ENCODE results near the gene STAC3.
"Not testable (repeated sequence)": the region's sequence is repeated elsewhere in the genome, so short reads cannot be mapped to it uniquely, and the experiment has no call there.

The STAC3 gene

GRCh38 chr12:57250956-57251355, at the start of gene STAC3:
TSS of gene STAC3 (minus strand) at chr12:57251187. CDS start at chr12:57249636, 1,551 bp downstream.
- H3K4me3 ChIP-seq, result no peak within 1 kb of the TSS
- TF ChIP-seq EZH2 (IDR thresholded peaks at IDR 0.05) (no peak), POLR2AphosphoS5 (IDR thresholded peaks at IDR 0.05; ENCODE audit: borderline replicate concordance, low read depth, low read length) (no peak), FOXP2 (optimal IDR thresholded peaks at IDR 0.05; ENCODE audit: control extremely low read depth, extremely low read length, insufficient read depth) (no peak)
- peaks cover 10% of the 10 kb centered on the region; the same call in 1 of the 2 replicates for H3K36me3 ChIP-seq (ENCODE audit: insufficient read depth, low read length)
- H3K27ac ChIP-seq, result no peak within 1 kb of the TSS
- no peak within 1 kb of the TSS for H3K9ac ChIP-seq (ENCODE audit: insufficient read length)
- no peak for DNase-seq (ENCODE audit: low read depth, low spot score)
- H3K9me3 ChIP-seq (ENCODE audit: low read depth, low read length), result no peaks in the 10 kb centered on the region

DNA sequence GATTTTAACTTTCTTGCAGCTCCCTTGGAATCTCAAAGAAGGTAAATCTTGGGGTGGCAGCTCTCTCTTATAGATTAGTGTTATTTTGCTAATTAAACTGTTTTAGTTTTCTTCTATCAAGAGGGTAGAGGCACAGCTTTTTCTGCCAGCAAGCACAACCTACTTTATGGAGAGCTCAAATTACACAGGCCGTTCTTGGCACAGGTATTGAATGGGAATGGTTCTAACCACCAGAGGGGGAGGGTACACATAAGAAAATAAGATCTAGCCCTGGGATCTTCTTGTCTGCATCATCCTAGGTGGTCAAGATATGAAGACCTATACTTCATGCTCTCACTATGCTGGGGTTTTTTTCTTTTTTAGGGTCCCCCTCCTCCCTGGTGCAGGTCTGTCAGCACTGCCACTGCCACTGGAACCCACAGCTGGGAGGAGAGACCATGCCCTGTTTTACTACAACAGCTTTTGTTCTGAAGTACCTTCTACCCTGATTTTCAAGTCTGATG, 48.6 kb upstream of the STAC3 start:
- Histone ChIP-seq H3K27ac (no peak overlapping the region), H3K9me3 (ENCODE audit: low read depth, low read length) (no peaks in the 10 kb centered on the region), H3K9ac (ENCODE audit: insufficient read length) (no peak overlapping the region), H3K36me3 (ENCODE audit: insufficient read depth, low read length) (peaks cover 57% of the 10 kb centered on the region), H3K4me3 (no peak overlapping the region)
- no peak for DNase-seq (ENCODE audit: low read depth, low spot score)
- TF ChIP-seq FOXP2 (optimal IDR thresholded peaks at IDR 0.05; ENCODE audit: control extremely low read depth, extremely low read length, insufficient read depth) (no peak), EZH2 (IDR thresholded peaks at IDR 0.05) (no peak), POLR2AphosphoS5 (IDR thresholded peaks at IDR 0.05; ENCODE audit: borderline replicate concordance, low read depth, low read length) (no peak)

DNA sequence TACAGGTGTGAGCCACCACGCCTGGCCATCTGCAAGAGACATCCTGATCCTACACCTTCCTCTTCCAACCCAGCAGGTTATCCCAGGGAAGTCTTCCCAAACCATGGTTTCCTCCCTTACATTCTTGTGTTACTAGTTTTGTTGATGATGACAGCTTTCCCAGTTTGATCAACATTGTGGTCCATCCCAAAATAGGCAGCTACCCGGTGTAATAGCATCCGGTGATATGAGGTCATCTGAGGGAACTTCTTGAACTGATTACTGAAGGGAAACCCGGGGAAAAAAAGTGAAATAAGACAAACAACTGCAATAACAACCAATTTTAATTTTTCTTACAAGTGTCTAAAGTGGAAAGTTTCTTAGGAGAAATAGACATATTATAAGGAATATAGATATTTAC, 45.3 kb upstream of the STAC3 start:
- H3K36me3 ChIP-seq (ENCODE audit: insufficient read depth, low read length), result peaks cover 60% of the 10 kb centered on the region

GRCh38 chr12:57282073-57282472, 31.1 kb upstream of the STAC3 start:
- not testable (repeated sequence) for H3K4me3 ChIP-seq; H3K27ac ChIP-seq; DNase-seq (ENCODE audit: low read depth, low spot score); H3K9ac ChIP-seq (ENCODE audit: insufficient read length); H3K9me3 ChIP-seq (ENCODE audit: low read depth, low read length)
- H3K36me3 ChIP-seq (ENCODE audit: insufficient read depth, low read length), result peaks cover 55% of the 10 kb centered on the region

More for the DNA sequence above, 45.3 kb upstream of the STAC3 start:
- H3K4me3 ChIP-seq, result no peak overlapping the region
- no peak overlapping the region for H3K9ac ChIP-seq (ENCODE audit: insufficient read length)
- DNase-seq (ENCODE audit: low read depth, low spot score), result no peak
- no peak overlapping the region for H3K27ac ChIP-seq
- TF ChIP-seq POLR2AphosphoS5 (IDR thresholded peaks at IDR 0.05; ENCODE audit: borderline replicate concordance, low read depth, low read length) (no peak), EZH2 (IDR thresholded peaks at IDR 0.05) (no peak), FOXP2 (optimal IDR thresholded peaks at IDR 0.05; ENCODE audit: control extremely low read depth, extremely low read length, insufficient read depth) (no peak)
- H3K9me3 ChIP-seq (ENCODE audit: low read depth, low read length), result no peaks in the 10 kb centered on the region

DNA sequence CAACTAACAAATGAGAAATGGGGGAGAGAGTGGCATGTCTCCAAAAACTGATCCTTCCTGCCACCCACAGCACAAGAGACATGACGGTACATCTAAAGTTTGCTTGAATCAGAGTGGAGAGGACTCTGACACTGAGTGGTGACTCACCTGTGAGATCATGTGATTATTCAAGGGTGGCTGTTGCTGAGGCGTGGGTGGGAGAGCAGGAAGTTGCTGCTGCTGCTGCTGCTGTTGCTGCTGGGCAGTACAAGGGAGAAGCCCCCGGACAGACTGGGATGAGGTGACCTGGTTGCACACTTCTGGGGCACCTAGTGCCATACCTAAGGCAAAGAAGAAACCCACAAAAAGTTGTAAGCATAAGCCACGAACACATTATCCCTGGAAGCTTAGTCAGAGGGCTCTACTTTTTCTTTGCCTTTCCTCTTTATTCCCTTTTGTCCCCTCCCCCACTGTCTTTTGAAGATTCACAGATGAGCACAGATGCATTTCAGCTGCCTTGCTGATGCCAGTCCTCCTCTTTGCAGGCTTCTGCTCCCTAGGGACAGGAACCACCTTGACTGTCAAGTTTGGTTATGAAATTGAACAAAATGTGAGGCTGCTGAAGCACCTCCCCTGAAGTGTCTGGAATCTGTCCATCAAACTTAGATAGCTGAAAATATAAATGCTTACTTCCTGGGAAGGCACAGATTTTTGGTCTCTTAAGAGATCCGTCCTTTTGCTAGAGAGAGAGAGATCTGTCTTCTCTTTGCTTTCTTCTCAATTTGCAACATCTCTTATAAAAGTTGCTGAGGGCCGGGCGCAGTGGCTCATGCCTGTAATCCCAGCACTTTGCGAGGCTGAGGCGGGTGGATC, 29.4 kb upstream of the STAC3 start:
- TF ChIP-seq EZH2 (IDR thresholded peaks at IDR 0.05), result no peak
- no peak for TF ChIP-seq POLR2AphosphoS5 (IDR thresholded peaks at IDR 0.05; ENCODE audit: borderline replicate concordance, low read depth, low read length)
- no peak for TF ChIP-seq FOXP2 (optimal IDR thresholded peaks at IDR 0.05; ENCODE audit: control extremely low read depth, extremely low read length, insufficient read depth)
- Histone ChIP-seq H3K27ac (no peak overlapping the region), H3K9me3 (ENCODE audit: low read depth, low read length) (no peaks in the 10 kb centered on the region), H3K4me3 (no peak overlapping the region), H3K9ac (ENCODE audit: insufficient read length) (no peak overlapping the region), H3K36me3 (ENCODE audit: insufficient read depth, low read length) (peaks cover 60% of the 10 kb centered on the region)
- DNase-seq (ENCODE audit: low read depth, low spot score), result no peak

- Histone ChIP-seq H3K4me3 (no peak overlapping the region), H3K27ac (peak overlapping the region; percentile 29; the same call in 1 of the 2 replicates), H3K9me3 (ENCODE audit: low read depth, low read length) (no peaks in the 10 kb centered on the region), H3K9ac (ENCODE audit: insufficient read length) (no peak overlapping the region), H3K36me3 (ENCODE audit: insufficient read depth, low read length) (peaks cover 55% of the 10 kb centered on the region)
- no peak for DNase-seq (ENCODE audit: low read depth, low spot score)
- TF ChIP-seq FOXP2 (optimal IDR thresholded peaks at IDR 0.05; ENCODE audit: control extremely low read depth, extremely low read length, insufficient read depth) (no peak), EZH2 (IDR thresholded peaks at IDR 0.05) (no peak), POLR2AphosphoS5 (IDR thresholded peaks at IDR 0.05; ENCODE audit: borderline replicate concordance, low read depth, low read length) (no peak)
Measured at GRCh38 chr12:57278465-57279381, 27.7 kb upstream of the STAC3 start.

DNA sequence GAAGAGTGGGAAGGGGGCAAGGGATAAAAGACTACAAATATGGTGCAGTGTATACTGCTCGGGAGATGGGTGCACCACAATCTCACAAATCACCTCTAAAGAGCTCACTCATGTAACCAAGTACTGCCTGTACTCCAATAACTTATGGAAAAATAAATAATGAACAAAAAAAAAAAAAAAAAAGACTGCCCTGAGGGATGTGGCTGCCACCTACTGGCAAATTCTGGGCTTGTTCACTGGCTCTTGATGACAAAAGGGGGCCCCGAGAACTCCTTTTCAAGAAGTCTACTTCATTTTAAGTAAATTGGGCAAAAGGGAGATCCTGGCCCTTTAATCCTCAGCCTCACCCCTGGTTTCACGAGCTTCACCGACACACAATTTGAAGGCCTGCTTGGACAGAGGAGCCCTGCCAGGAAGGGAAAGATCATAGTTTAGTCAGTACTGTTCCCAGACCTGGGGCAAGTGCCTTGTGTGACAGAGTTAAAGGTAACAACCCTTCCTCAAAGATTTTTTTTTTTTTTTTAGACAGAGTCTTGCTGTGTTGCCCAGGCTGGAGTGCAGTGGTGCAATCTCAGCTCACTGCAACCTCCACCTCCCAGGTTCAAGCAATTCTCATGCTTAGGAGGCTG, 26.1 kb upstream of the STAC3 start:
- no peak for TF ChIP-seq FOXP2 (optimal IDR thresholded peaks at IDR 0.05; ENCODE audit: control extremely low read depth, extremely low read length, insufficient read depth)
- no peak for TF ChIP-seq EZH2 (IDR thresholded peaks at IDR 0.05)
- no peak for TF ChIP-seq POLR2AphosphoS5 (IDR thresholded peaks at IDR 0.05; ENCODE audit: borderline replicate concordance, low read depth, low read length)
- Histone ChIP-seq H3K36me3 (ENCODE audit: insufficient read depth, low read length) (peaks cover 50% of the 10 kb centered on the region), H3K9ac (ENCODE audit: insufficient read length) (no peak overlapping the region), H3K27ac (no peak overlapping the region), H3K9me3 (ENCODE audit: low read depth, low read length) (no peaks in the 10 kb centered on the region), H3K4me3 (no peak overlapping the region)
- no peak for DNase-seq (ENCODE audit: low read depth, low spot score)

GRCh38 chr12:57276233-57276632, 25.2 kb upstream of the STAC3 start:
- not testable (repeated sequence) for DNase-seq (ENCODE audit: low read depth, low spot score); H3K27ac ChIP-seq; H3K9me3 ChIP-seq (ENCODE audit: low read depth, low read length); H3K4me3 ChIP-seq; H3K9ac ChIP-seq (ENCODE audit: insufficient read length)
- H3K36me3 ChIP-seq (ENCODE audit: insufficient read depth, low read length), result peaks cover 50% of the 10 kb centered on the region

Measured in SK-N-MC (cell line).